ENCODE data around the gene MIOS. TPM values are rescaled to one million over a fixed set of nuclear protein-coding genes. Genes with fewer than 3 reads are reported as not detected.

Gene MIOS
- total RNA-seq, 2 experiments from 2014 or later, result 63.0 to 67.3 TPM

GRCh38 chr7:7565018-7565680 lies 1.5 kb upstream of the MIOS start:
- H3K9me3 Mint-ChIP-seq, result no peaks in the 10 kb centered on the region
- intact Hi-C loops (cut with micrococcal nuclease), result loop anchor here (5.0 kb wide), 2 partner anchors 77 to 383 kb away; partner anchors contain the start of genes C1GALT1 and UMAD1
- no peaks in the 10 kb centered on the region for H3K27me3 Mint-ChIP-seq
- ATAC-seq (no peak), DNase-seq (peak; percentile 51)
- no peak for TF ChIP-seq CTCF (IDR thresholded peaks at IDR 0.05)
- H3K36me3 Mint-ChIP-seq (ENCODE audit: low read depth), result peaks cover 23% of the 10 kb centered on the region
- CTCF ChIA-PET, result interaction anchor here (1.6 kb wide), 1 partner anchor 462 kb away, joined by 4 read pairs; no protein-coding TSS in a partner anchor
- no peak overlapping the region for H3K27ac Mint-ChIP-seq
- peaks cover 16% of the 10 kb centered on the region for H3K4me1 Mint-ChIP-seq (ENCODE audit: low read depth)
- H3K4me3 Mint-ChIP-seq, result no peak overlapping the region
- POLR2A ChIA-PET, result interaction anchor here (0.8 to 1.3 kb wide), 3 partner anchors 14 to 25 kb away, joined by 3 read pairs; no protein-coding TSS in a partner anchor

GRCh38 chr7:7565746-7566650 lies 686 bp upstream of the MIOS start:
- H3K4me1 Mint-ChIP-seq (ENCODE audit: low read depth), result peaks cover 22% of the 10 kb centered on the region
- intact Hi-C loops (cut with micrococcal nuclease), result loop anchor here (5.0 kb wide), 2 partner anchors 76 to 384 kb away; partner anchors contain the start of genes C1GALT1 and UMAD1
- no peak overlapping the region for H3K27ac Mint-ChIP-seq
- H3K36me3 Mint-ChIP-seq (ENCODE audit: low read depth), result peaks cover 31% of the 10 kb centered on the region
- no peak overlapping the region for H3K4me3 Mint-ChIP-seq
- DNase-seq, result peak; percentile 9
- no peaks in the 10 kb centered on the region for H3K27me3 Mint-ChIP-seq
- no peak for TF ChIP-seq CTCF (IDR thresholded peaks at IDR 0.05)
- CTCF ChIA-PET, result no interaction called here
- H3K9me3 Mint-ChIP-seq, result no peaks in the 10 kb centered on the region
- peak; percentile 0 for ATAC-seq
- POLR2A ChIA-PET, result interaction anchor here (0.6 to 0.9 kb wide), 2 partner anchors 25 to 296 kb away, joined by 3 read pairs; no protein-coding TSS in a partner anchor

- Mint-ChIP-seq H3K36me3 (ENCODE audit: low read depth) (peaks cover 38% of the 10 kb centered on the region), H3K9me3 (no peaks in the 10 kb centered on the region), H3K4me3 (peak overlapping the region; percentile 87), H3K27ac (peak overlapping the region; percentile 96), H3K4me1 (ENCODE audit: low read depth) (peaks cover 30% of the 10 kb centered on the region), H3K27me3 (no peaks in the 10 kb centered on the region)
- POLR2A ChIA-PET, result interaction anchor here (1.3 to 1.4 kb wide), 3 partner anchors 73 to 558 kb away, joined by 3 to 4 read pairs (median 4); partner anchors contain the start of gene UMAD1
- DNase-seq, result no peak
- ATAC-seq, result no peak
- intact Hi-C loops (cut with micrococcal nuclease), result loop anchor here (5.0 kb wide), 2 partner anchors 74 to 386 kb away; partner anchors contain the start of genes C1GALT1 and UMAD1
- CTCF ChIA-PET, result interaction anchor here (0.8 to 1.1 kb wide), 2 partner anchors 386 to 464 kb away, joined by 3 read pairs; partner anchors contain the start of gene C1GALT1
- no peak for TF ChIP-seq CTCF (IDR thresholded peaks at IDR 0.05)
Measured at GRCh38 chr7:7567898-7568531, 1.3 kb downstream of the MIOS start.

GRCh38 chr7:7568553-7568952 lies 1.9 kb downstream of the MIOS start:
- Mint-ChIP-seq H3K4me3 (peak overlapping the region; percentile 87), H3K27ac (peak overlapping the region; percentile 96), H3K4me1 (ENCODE audit: low read depth) (peaks cover 35% of the 10 kb centered on the region), H3K9me3 (no peaks in the 10 kb centered on the region), H3K27me3 (no peaks in the 10 kb centered on the region), H3K36me3 (ENCODE audit: low read depth) (peaks cover 44% of the 10 kb centered on the region)
- POLR2A ChIA-PET, result interaction anchor here (1.2 to 1.4 kb wide), 3 partner anchors 71 to 557 kb away, joined by 3 to 4 read pairs (median 3); no protein-coding TSS in a partner anchor
- intact Hi-C loops (cut with micrococcal nuclease), result loop anchor here (5.0 kb wide), 2 partner anchors 74 to 386 kb away; partner anchors contain the start of genes C1GALT1 and UMAD1
- CTCF ChIA-PET, result interaction anchor here (0.7 to 1.1 kb wide), 3 partner anchors 387 to 465 kb away, joined by 3 read pairs; partner anchors contain the start of gene C1GALT1
- DNase-seq, result no peak
- ATAC-seq, result no peak
- no peak for TF ChIP-seq CTCF (IDR thresholded peaks at IDR 0.05)

Data from activated CD8-positive, alpha-beta T cell treated with anti-CD3 and anti-CD28 coated beads for 36 hours (primary cell).